T-helper 22 cell (primary cell): Measurements from ENCODE around the gene ABCC3.
"Not testable (repeated sequence)": the region's sequence is repeated elsewhere in the genome, so short reads cannot be mapped to it uniquely, and the experiment has no call there.

Source experiments
- DNase-seq: peaks from one replicate; pipeline ENCODE4 v3.0.0-alpha.2; 2020; ENCODE audit warnings: low read depth

The ABCC3 gene

GRCh38 chr17:50666316-50666715, 31.6 kb downstream of the ABCC3 start:
- no peak for DNase-seq

GRCh38 chr17:50667259-50668024, 32.8 kb downstream of the ABCC3 start:
- DNase-seq: no peak

- DNase-seq: no peak
These were observed 33.5 kb downstream of the ABCC3 start for GRCh38 chr17:50668025-50668837.

GRCh38 chr17:50668838-50669581, 34.3 kb downstream of the ABCC3 start:
- DNase-seq: no peak

GRCh38 chr17:50672071-50672470, 37.4 kb downstream of the ABCC3 start:
- no peak for DNase-seq

GRCh38 chr17:50672831-50673551, 38.3 kb downstream of the ABCC3 start:
- DNase-seq: no peak

- DNase-seq: no peak
These were observed 40.5 kb downstream of the ABCC3 start for GRCh38 chr17:50675190-50675589.

- DNase-seq: no peak
These were observed 40.9 kb downstream of the ABCC3 start for GRCh38 chr17:50675627-50676026.

GRCh38 chr17:50676065-50676975, 41.6 kb downstream of the ABCC3 start:
- no peak for DNase-seq

- no peak for DNase-seq
These were observed 43.2 kb downstream of the ABCC3 start for GRCh38 chr17:50677851-50678375.

GRCh38 chr17:50679008-50679544, 44.4 kb downstream of the ABCC3 start:
- DNase-seq: no peak

GRCh38 chr17:50680126-50680525, 45.4 kb downstream of the ABCC3 start:
- DNase-seq: no peak

GRCh38 chr17:50680543-50681262, 46.0 kb downstream of the ABCC3 start:
- not testable (repeated sequence) for DNase-seq

GRCh38 chr17:50681263-50682200, 46.9 kb downstream of the ABCC3 start:
- DNase-seq: no peak

- no peak for DNase-seq
These were observed 47.8 kb downstream of the ABCC3 start for GRCh38 chr17:50682441-50682840.

GRCh38 chr17:50682938-50683337, 48.3 kb downstream of the ABCC3 start:
- DNase-seq: no peak

GRCh38 chr17:50683434-50684287, 49.0 kb downstream of the ABCC3 start:
- no peak for DNase-seq

GRCh38 chr17:50684288-50684611, 49.6 kb downstream of the ABCC3 start:
- DNase-seq: no peak
